GM12878 (cell line): ENCODE results near the gene GPC5. TPM values are rescaled to one million over a fixed set of nuclear protein-coding genes. Genes with fewer than 3 reads are reported as not detected.

ENCODE experiments used
- ATAC-seq: fragments of 200-7000 bp; cut with Tn5 transposase; 3 replicates; pipeline ENCODE4 v1.9.1; 2020; ENCODE audit warnings: mild to moderate bottlenecking, moderate library complexity
- BruUV-seq: library from RNA; stranded (reverse); fragments of 400-500 nt; replicated peaks from 2 replicates; lab custom pipeline; 2021; lab: Mats Ljungman, UMichigan
- CTCF ChIA-PET: fragments of 300-600 bp; sonication (Branson Sonifier 250); formaldehyde crosslinking; extraction: SDS; loops from one replicate; lab custom pipeline; 2021; ENCODE audit warnings: inconsistent platforms; lab: Yijun Ruan, JAX
- POLR2A ChIA-PET: fragments of 350-600 bp; formaldehyde crosslinking; extraction: SDS; loops from one replicate; lab custom pipeline; 2021; ENCODE audit warnings: inconsistent platforms; lab: Charles Lee
- RAD21 ChIA-PET: fragments of 300-600 bp; sonication (Branson Sonifier 250); formaldehyde crosslinking; loops from one replicate; lab custom pipeline; 2023; ENCODE audit warnings: antibody characterized with exemption; ENCODE audit not compliant: unreplicated experiment; lab: Charles Lee
- SMC1A ChIA-PET: fragments of 300-600 bp; sonication (Branson Sonifier 250); formaldehyde crosslinking; loops from one replicate; lab custom pipeline; 2023; ENCODE audit not compliant: unreplicated experiment, uncharacterized antibody; lab: Charles Lee
- DNase-seq: peaks from one replicate; pipeline ENCODE4 v3.0.0-alpha.2; 2011; ENCODE audit warnings: low read depth, low spot score
- FAIRE-seq: peaks from 3 replicates; lab custom pipeline; 2011; peaks lifted over from hg19 to GRCh38; lab: Jason Lieb, UNC
- H2AFZ ChIP-seq: 2 replicates; pipeline ENCODE4 v1.6.0; 2011; ENCODE audit warnings: low read depth, low read length, control low read depth; ENCODE audit not compliant: control insufficient read depth
- H3K27ac ChIP-seq: 2 replicates; pipeline ENCODE4 v1.5.1; 2011; ENCODE audit warnings: control low read depth; ENCODE audit not compliant: control insufficient read depth, insufficient read depth
- H3K27me3 ChIP-seq, 2 experiments: replicated peaks in 1 of 2; 2 replicates each; pipeline versions ENCODE4 v1.6.0 to v1.6.1; 2011; ENCODE audit warnings: low read length in 1 of 2; ENCODE audit not compliant: control insufficient read depth in 2 of 2, insufficient read depth in 2 of 2
- H3K36me3 ChIP-seq, 2 experiments: 2 replicates each; pipeline ENCODE4 v1.5.1; 2011; ENCODE audit warnings: low read length in 1 of 2; ENCODE audit not compliant: control insufficient read depth in 2 of 2, insufficient read depth in 2 of 2
- H3K4me1 ChIP-seq: 2 replicates; pipeline ENCODE4 v1.6.1; 2011; ENCODE audit warnings: mild to moderate bottlenecking, low read length, moderate library complexity, mixed read lengths; ENCODE audit not compliant: control insufficient read depth, insufficient read depth
- H3K4me2 ChIP-seq: 2 replicates; pipeline ENCODE4 v1.6.0; 2011; ENCODE audit warnings: control low read depth; ENCODE audit not compliant: control insufficient read depth, insufficient read depth
- H3K4me3 ChIP-seq: fragments of 200-600 bp; sonication (generic); 2 replicates; pipeline ENCODE4 v1.5.1; 2016
- H3K79me2 ChIP-seq: 2 replicates; pipeline ENCODE4 v1.6.0; 2011; ENCODE audit warnings: low read length; ENCODE audit not compliant: control insufficient read depth, insufficient read depth
- H3K9ac ChIP-seq: 2 replicates; pipeline ENCODE4 v1.8.0; 2011; ENCODE audit warnings: low read length, control low read depth, mixed read lengths; ENCODE audit not compliant: control insufficient read depth, insufficient read depth
- H3K9me3 ChIP-seq: replicated peaks from 3 replicates; pipeline ENCODE4 v1.5.1; 2011; ENCODE audit warnings: mild to moderate bottlenecking, low read length; ENCODE audit not compliant: control insufficient read depth, insufficient read depth
- H4K20me1 ChIP-seq: 2 replicates; pipeline ENCODE4 v1.6.0; 2011; ENCODE audit not compliant: control insufficient read depth, insufficient read depth
- CHD1 ChIP-seq: IDR thresholded peaks from 2 replicates; pipeline ENCODE4 v1.6.1; 2012; ENCODE audit warnings: low read depth, low read length, improper control_type of control experiment
- JUND ChIP-seq: IDR thresholded peaks from 2 replicates; pipeline ENCODE4 v1.6.1; 2012; ENCODE audit warnings: low read depth, mild to moderate bottlenecking, low read length, improper control_type of control experiment, moderate library complexity
- NFXL1 ChIP-seq: fragments of 450-650 bp; IDR thresholded peaks from 2 replicates; pipeline ENCODE4 v1.6.1; 2017; ENCODE audit warnings: antibody characterized with exemption, mild to moderate bottlenecking, borderline replicate concordance
- NFYA ChIP-seq: IDR thresholded peaks from 2 replicates; pipeline ENCODE4 v1.6.1; 2011; ENCODE audit warnings: low read depth, mild to moderate bottlenecking, low read length, improper control_type of control experiment, borderline replicate concordance
- POU2F2 ChIP-seq: IDR thresholded peaks from 3 replicates; pipeline ENCODE4 v1.6.1; 2011; ENCODE audit warnings: low read depth, mild to moderate bottlenecking, low read length, borderline replicate concordance
- SIN3A ChIP-seq: IDR thresholded peaks from 2 replicates; pipeline ENCODE4 v1.6.1; 2012; ENCODE audit warnings: low read depth, low read length, improper control_type of control experiment
- WGBS: methylation state at CpG from one replicate; pipeline ENCODE4 v1.1.6; 2016; ENCODE audit warnings: low lambda C conversion rate; ENCODE audit not compliant: insufficient replicate concordance, insufficient coverage; ENCODE audit errors: missing lambda C conversion rate; 5-methylcytosine and 5-hydroxymethylcytosine counted together
- in situ Hi-C: fragments of 300-500 bp; cut with MboI; formaldehyde crosslinking; loops from 9 replicates; pipeline ENCODE4 v1.14.3; 2018; ENCODE audit warnings: mixed read lengths
- intact Hi-C: fragments of 100-400 bp; cut with micrococcal nuclease; formaldehyde crosslinking; loops from one replicate; pipeline ENCODE4 v1.14.2; 2022; ENCODE audit not compliant: unreplicated experiment
- polyA plus RNA-seq, 11 experiments: library from polyadenylated mRNA; depleted of rRNA in 4 of 11; unstranded in 6 of 11; stranded (reverse) in 5 of 11; fragments of >200 nt; fragmentation: Nextera tagmentation in 4 of 11; fragmentation: Illumina TruSeq in 1 of 11; extraction: Ambion mirVana in 4 of 11; extraction: Trizol in 1 of 11; gene quantifications; 1 replicate in 1 of 11; 2 replicates in 10 of 11; pipeline versions ENCODE4 v1.2.1 to v1.2.3, GENCODE V29; 2011 to 2016; ENCODE audit warnings: inconsistent platforms in 2 of 11, missing spikeins in 2 of 11, low read depth in 1 of 11
- total RNA-seq, 4 experiments: library from RNA; depleted of rRNA in 3 of 4; stranded (reverse); fragments of >200 nt in 3 of 4; fragmentation: Illumina TruSeq in 1 of 4; extraction: Trizol in 1 of 4; gene quantifications; 2 replicates each; pipeline versions ENCODE4 v1.2.1 to v1.2.3, GENCODE V29; 2013 to 2021
- TF ChIP-seq, protein P1 (sequence below): fragments of 450-650 bp; IDR thresholded peaks from 2 replicates; pipeline ENCODE4 v1.6.1; 2018; ENCODE audit warnings: borderline replicate concordance, mild to moderate bottlenecking; ENCODE audit not compliant: partially characterized antibody

GPC5 gene
- total and polyA plus RNA-seq, 10 of the 15 experiments (the other 5 are each of a cell fraction or from before 2014, with no cell fraction given) = 0.05 to 0.87 (median 0.44) TPM; not detected in 1

DNA sequence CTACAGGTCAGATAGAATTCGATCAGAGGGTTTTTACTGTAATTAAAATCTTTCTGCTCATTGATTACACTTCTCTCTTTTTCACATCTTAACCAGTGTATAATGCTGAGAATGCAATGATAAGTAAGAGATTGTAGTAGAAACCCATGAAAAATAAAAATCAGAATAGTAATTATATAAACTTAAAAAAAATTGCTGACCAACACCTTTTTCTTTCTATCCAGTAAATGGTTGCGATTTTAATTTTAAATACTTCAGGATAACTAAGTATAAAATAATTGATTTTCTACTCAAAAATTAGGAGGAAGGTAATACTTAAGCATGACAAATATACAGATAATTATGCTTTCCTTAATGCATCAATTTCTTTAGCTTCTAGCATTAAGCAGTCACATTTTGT, 917.6 kb downstream of the GPC5 start:
- TF ChIP-seq NFYA (no peak), CHD1 (no peak)
- ChIA-PET RAD21 (no interaction called here), POLR2A (no interaction called here), SMC1A (interaction anchor here (1.0 kb wide), 1 partner anchor 120 kb away, joined by 3 read pairs; no protein-coding TSS in a partner anchor), CTCF (no interaction called here)
- FAIRE-seq = no peak
- no TSS peak for BruUV-seq
- intact Hi-C loops (no loop called here), in situ Hi-C loops (no loop called here)
- H3K79me2 ChIP-seq = no peaks in the 10 kb centered on the region
- no peak for DNase-seq
- H3K27ac ChIP-seq = no peak overlapping the region
- no peaks in the 10 kb centered on the region for H4K20me1 ChIP-seq
- no peaks in the 10 kb centered on the region for H3K36me3 ChIP-seq
- no peak for ATAC-seq
- H3K4me3 ChIP-seq = no peak overlapping the region
- no peaks in the 10 kb centered on the region for H3K27me3 ChIP-seq
- H3K4me2 ChIP-seq = no peak overlapping the region
- H2AFZ ChIP-seq = no peak overlapping the region
- no peaks in the 10 kb centered on the region; the same call in 2 of the 3 replicates for H3K9me3 ChIP-seq
- 35% methylated on average over 2 of the region's 2 CpGs for WGBS
- no peak overlapping the region for H3K9ac ChIP-seq
- H3K4me1 ChIP-seq = no peaks in the 10 kb centered on the region

DNA sequence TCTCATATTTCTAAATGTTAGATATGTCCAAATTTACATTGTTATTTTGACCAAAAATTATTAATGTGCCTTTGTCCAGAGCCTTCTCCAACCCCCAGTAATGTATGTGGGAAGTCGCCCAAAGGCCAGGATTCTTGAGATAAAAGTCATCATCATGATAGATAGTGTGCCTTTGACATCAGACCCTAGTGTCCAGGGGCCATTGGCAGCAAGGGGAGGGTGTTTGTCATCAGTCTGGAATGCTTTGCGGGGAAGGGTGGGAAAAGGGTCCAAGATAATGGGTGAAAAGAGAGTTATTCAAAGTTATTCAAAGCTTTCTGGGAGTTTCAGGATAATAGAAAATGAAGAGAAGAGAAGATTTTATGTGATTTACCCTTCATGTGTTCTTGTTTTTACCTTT, 918.6 kb downstream of the GPC5 start:
- Histone ChIP-seq H3K27ac (no peak overlapping the region), H3K9ac (no peak overlapping the region), H3K4me1 (no peaks in the 10 kb centered on the region), H3K4me2 (no peak overlapping the region), H4K20me1 (no peaks in the 10 kb centered on the region), H3K4me3 (no peak overlapping the region), H3K27me3 (no peaks in the 10 kb centered on the region), H2AFZ (no peak overlapping the region), H3K36me3 (no peaks in the 10 kb centered on the region), H3K9me3 (no peaks in the 10 kb centered on the region), H3K79me2 (no peaks in the 10 kb centered on the region)
- FAIRE-seq = no peak
- ChIA-PET RAD21 (no interaction called here), SMC1A (interaction anchor here (1.0 kb wide), 1 partner anchor 121 kb away, joined by 3 read pairs; no protein-coding TSS in a partner anchor), CTCF (no interaction called here), POLR2A (no interaction called here)
- 27% methylated on average over 2 of the region's 2 CpGs for WGBS
- no peak for ATAC-seq
- no TSS peak for BruUV-seq
- intact Hi-C loops (no loop called here), in situ Hi-C loops (no loop called here)
- TF ChIP-seq POU2F2 = no peak
- TF ChIP-seq NFXL1 = no peak
- TF ChIP-seq NFYA = no peak
- no peak for TF ChIP-seq SIN3A
- no peak for TF ChIP-seq JUND
- TF ChIP-seq, protein P1, sequence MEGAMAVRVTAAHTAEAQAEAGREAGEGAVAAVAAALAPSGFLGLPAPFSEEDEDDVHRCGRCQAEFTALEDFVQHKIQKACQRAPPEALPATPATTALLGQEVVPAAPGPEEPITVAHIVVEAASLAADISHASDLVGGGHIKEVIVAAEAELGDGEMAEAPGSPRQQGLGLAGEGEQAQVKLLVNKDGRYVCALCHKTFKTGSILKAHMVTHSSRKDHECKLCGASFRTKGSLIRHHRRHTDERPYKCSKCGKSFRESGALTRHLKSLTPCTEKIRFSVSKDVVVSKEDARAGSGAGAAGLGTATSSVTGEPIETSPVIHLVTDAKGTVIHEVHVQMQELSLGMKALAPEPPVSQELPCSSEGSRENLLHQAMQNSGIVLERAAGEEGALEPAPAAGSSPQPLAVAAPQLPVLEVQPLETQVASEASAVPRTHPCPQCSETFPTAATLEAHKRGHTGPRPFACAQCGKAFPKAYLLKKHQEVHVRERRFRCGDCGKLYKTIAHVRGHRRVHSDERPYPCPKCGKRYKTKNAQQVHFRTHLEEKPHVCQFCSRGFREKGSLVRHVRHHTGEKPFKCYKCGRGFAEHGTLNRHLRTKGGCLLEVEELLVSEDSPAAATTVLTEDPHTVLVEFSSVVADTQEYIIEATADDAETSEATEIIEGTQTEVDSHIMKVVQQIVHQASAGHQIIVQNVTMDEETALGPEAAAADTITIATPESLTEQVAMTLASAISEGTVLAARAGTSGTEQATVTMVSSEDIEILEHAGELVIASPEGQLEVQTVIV = no peak
- no peak for DNase-seq
